Duodenal mucosa (tissue), 2 donors: ENCODE data around the gene CEACAM21.

ENCODE experiments used
- H3K27ac ChIP-seq: one replicate; pipeline ENCODE4 v1.7.0; 2013; ENCODE audit warnings: low read depth, low read length
- H3K27me3 ChIP-seq, 2 donors: one replicate each; pipeline ENCODE4 v1.7.0; 2013; ENCODE audit warnings: low read length in 2 of 2, control low read depth in 1 of 2; ENCODE audit not compliant: insufficient read depth in 2 of 2, control insufficient read depth in 1 of 2
- H3K36me3 ChIP-seq, 2 donors: one replicate each; pipeline ENCODE4 v1.7.0; 2013; ENCODE audit warnings: low read length in 2 of 2, control low read depth in 1 of 2; ENCODE audit not compliant: insufficient read depth in 2 of 2, control insufficient read depth in 1 of 2
- H3K4me1 ChIP-seq, 2 donors: one replicate each; pipeline ENCODE4 v1.7.0; 2013; ENCODE audit warnings: low read length in 2 of 2, control low read depth in 1 of 2; ENCODE audit not compliant: insufficient read depth in 2 of 2, control insufficient read depth in 1 of 2
- H3K4me3 ChIP-seq, 2 donors: one replicate each; pipeline ENCODE4 v1.7.0; 2013; ENCODE audit warnings: low read length in 2 of 2, low read depth in 1 of 2
- H3K9ac ChIP-seq, 2 donors: one replicate each; pipeline ENCODE4 v1.7.0; 2013; ENCODE audit warnings: low read length in 2 of 2, low read depth in 1 of 2
- H3K9me3 ChIP-seq, 2 donors: one replicate each; pipeline ENCODE4 v1.7.0; 2013; ENCODE audit warnings: low read length in 2 of 2, control low read depth in 1 of 2; ENCODE audit not compliant: control insufficient read depth in 1 of 2

Gene CEACAM21

DNA sequence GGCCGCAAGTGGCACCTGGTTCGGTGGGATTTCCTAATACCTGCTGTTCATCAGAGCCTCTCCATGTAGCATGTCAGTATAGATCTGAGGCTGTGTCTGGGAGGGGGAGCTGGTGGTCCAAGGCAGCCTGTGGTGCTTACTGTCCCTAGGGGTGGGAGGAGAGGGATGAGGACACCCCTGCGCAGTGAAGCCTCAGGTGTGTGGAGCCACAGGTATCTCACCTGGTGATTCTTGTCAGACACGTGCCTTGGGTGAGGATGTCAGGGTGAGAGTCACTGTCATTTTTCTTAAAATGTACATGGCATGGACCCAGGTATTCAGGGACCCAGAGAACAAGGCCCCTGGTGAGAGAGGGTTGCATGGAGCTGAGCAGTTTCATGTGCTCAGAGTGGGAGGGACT is 39.2 kb downstream of the CEACAM21 start:
- Histone ChIP-seq H3K4me1 (no peaks in the 10 kb centered on the region), H3K27ac (no peak overlapping the region), H3K36me3 (no peaks in the 10 kb centered on the region), H3K9me3 (no peaks in the 10 kb centered on the region), H3K27me3 (peaks cover 0 to 5% of the 10 kb centered on the region in 2 donors), H3K9ac (no peak overlapping the region), H3K4me3 (no peak overlapping the region)

DNA sequence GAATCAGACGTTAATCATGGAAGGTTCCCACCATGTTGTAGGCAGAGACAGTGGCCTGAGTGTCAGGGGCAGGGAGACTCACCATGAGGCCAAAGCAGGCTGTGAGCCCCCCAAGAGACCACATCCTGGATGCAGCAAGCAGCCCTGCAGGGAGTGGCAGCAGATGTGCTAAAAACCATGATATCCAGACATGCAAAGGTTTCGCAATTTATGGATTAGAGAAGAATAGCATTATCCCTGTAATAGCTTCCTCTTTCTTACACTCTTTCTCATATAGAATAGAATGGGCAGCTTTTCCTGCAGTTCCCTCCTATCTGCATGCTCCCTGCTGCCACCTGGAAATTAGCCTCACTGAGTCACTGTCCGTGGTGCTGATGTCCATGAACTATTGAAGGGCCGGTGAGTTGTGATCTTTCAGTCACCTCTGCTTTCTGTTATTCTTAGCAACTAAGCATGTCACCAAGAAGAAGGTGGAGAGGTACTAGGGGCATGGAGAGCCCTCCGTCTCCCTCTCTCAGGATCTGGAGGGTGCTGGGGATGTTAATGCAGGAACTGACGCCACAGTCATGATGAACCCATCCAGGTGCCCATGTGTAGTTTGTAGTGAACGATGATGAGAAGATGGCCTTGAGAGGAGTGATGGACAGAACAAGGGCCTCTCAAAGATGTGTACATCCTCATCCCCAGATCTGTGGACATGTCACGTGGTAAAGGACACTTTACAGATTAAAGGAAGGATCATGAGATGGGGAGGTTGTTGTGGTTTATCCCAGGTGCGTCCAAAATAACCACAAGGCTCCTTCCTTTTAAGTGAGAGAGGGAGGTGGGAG is 41.0 kb downstream of the CEACAM21 start:
- Histone ChIP-seq H3K27me3 (peaks cover 0 to 3% of the 10 kb centered on the region in 2 donors), H3K27ac (no peak overlapping the region), H3K36me3 (no peaks in the 10 kb centered on the region), H3K9ac (no peak overlapping the region), H3K4me3 (no peak overlapping the region), H3K4me1 (no peaks in the 10 kb centered on the region), H3K9me3 (no peaks in the 10 kb centered on the region)

DNA sequence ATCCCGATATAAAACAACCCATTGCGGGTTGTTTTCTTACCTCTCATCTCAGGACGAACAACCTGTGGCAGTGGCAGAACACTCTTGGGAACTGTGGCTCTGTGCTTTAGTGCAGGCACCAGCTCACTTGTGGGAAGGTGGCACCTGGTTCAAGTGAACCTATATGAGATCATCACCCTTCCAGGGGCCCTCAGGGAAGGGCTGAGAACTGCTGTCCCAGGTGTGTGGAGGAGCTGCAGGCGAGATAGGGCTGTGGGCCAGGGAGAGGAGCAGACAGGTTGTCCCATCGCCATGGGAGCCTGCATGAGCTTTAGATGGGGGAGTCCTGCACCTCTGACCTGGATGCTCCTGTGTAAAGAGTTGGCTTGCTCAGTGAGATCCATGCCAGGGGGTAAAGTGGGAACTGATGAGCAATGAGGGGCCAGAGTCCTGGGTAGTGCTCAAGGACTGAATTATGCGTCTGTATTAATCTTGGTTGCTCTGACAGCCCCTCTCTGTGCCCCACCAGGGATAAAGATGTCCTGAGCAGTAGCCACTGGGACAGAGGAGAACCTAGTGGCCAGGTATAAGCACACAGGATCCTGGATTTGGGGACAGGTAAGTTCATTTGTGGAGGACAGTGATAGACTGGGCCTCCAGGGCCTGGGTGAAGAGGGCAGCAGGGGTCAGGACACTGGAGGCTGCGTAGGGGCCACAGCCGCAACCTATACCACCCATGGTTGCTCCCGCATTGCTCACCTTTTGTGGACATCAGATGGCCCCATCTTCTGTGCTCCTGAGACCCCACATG is 42.2 kb downstream of the CEACAM21 start:
- no peak overlapping the region for H3K9ac ChIP-seq
- H3K27me3 ChIP-seq, result peaks cover 0 to 3% of the 10 kb centered on the region in 2 donors
- H3K4me3 ChIP-seq, result no peak overlapping the region
- no peak overlapping the region for H3K27ac ChIP-seq
- H3K36me3 ChIP-seq, result no peaks in the 10 kb centered on the region
- no peaks in the 10 kb centered on the region for H3K4me1 ChIP-seq
- H3K9me3 ChIP-seq, result no peaks in the 10 kb centered on the region

DNA sequence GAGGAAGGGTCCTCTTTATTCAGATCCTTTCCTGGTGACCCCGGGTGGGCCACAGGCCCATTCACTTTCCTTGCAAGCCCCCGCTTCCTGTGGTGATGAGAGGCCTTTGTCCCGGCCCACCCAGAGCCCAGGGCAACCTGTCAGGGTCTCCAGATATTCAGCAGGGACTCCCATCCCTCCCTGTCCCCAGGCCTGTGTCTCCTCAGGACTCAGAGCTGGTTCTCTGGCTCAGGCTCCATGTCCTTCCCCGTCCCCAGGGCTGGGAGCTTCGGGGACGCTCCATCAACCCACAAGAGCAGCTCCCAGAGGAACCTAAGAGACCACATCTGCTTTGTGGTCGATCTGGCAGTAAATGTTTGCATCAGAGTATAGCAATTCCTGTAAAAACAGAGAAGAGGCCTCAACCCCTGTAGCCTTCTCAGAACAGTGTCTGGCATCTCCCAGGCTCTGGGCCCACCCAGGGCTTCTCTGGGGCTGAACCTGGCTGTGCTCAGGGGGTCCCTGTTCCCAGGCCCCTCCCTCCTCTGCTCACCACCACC is 43.1 kb downstream of the CEACAM21 start:
- Histone ChIP-seq H3K27ac (no peak overlapping the region), H3K4me1 (no peaks in the 10 kb centered on the region), H3K36me3 (no peaks in the 10 kb centered on the region), H3K9ac (no peak overlapping the region), H3K4me3 (no peak overlapping the region), H3K27me3 (peaks cover 0 to 3% of the 10 kb centered on the region in 2 donors), H3K9me3 (no peaks in the 10 kb centered on the region)

DNA sequence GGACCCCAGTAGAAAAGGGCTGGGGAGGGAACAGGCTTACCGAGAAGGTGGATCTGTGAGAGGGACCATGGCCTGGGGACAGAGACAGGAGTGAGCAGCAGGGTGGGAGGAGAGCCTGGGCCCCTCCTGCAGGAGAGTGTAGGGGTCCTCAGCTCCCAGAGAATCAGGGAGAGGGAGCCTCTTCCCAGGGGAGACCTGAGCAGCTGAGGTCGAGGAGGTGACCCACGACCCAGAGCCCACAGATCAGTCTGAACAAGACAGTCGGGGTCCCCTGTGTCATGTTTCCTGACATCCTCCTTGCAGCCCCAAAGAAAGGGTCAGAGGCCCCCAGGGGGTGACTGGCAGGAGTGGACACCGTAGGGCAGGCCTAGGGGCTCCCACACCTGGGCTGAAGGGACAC is 44.2 kb downstream of the CEACAM21 start:
- no peaks in the 10 kb centered on the region for H3K4me1 ChIP-seq
- H3K36me3 ChIP-seq, result no peaks in the 10 kb centered on the region
- H3K27me3 ChIP-seq, result peaks cover 0 to 3% of the 10 kb centered on the region in 2 donors
- no peak overlapping the region for H3K9ac ChIP-seq
- no peak overlapping the region for H3K4me3 ChIP-seq
- H3K27ac ChIP-seq, result no peak overlapping the region
- no peaks in the 10 kb centered on the region for H3K9me3 ChIP-seq

DNA sequence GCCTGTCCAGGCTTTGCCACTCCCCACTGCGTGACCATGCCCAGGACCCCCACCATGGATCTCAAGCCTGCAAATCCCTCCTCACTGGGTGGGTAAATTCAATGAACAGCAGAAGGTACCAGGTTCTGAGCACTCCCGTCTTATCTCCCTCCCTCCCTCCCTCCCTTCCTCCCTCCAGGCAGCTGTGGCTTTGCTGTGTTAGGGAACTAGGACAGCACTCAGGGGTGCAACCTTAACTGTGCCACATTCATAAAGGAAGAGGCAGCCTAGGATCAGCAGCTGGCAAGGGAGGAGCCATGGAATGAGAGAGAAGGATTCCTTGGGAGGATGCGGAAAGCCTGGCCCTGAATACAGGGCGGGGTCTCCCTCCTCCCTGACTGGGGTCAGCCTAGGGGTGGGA is 45.3 kb downstream of the CEACAM21 start:
- Histone ChIP-seq H3K9me3 (no peaks in the 10 kb centered on the region), H3K27me3 (peaks cover 0 to 6% of the 10 kb centered on the region in 2 donors), H3K4me3 (no peak overlapping the region), H3K4me1 (no peaks in the 10 kb centered on the region), H3K36me3 (no peaks in the 10 kb centered on the region), H3K9ac (no peak overlapping the region), H3K27ac (no peak overlapping the region)

DNA sequence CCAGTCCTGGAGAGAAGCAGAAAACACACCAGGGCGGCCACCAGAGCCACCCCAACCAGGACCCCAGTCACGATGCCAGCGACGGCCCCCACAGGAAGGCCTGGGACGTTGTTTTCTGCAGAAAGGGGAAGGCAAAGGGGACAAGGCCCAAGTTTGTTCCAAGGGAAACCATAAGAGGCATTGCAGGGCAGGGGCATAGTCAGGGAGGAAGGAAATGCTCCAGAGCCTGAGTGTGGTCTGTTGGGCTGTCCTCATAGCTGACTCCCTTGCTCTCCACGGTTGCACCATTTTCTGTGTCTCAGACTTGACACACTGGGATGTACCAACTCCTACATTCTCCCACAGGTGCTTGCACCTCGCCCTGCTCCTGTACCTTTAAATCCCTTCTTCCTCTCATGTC is 45.7 kb downstream of the CEACAM21 start:
- H3K36me3 ChIP-seq, result no peaks in the 10 kb centered on the region
- H3K9me3 ChIP-seq, result no peaks in the 10 kb centered on the region
- no peaks in the 10 kb centered on the region for H3K4me1 ChIP-seq
- no peak overlapping the region for H3K27ac ChIP-seq
- H3K9ac ChIP-seq, result no peak overlapping the region
- no peak overlapping the region for H3K4me3 ChIP-seq
- peaks cover 0 to 6% of the 10 kb centered on the region in 2 donors for H3K27me3 ChIP-seq

DNA sequence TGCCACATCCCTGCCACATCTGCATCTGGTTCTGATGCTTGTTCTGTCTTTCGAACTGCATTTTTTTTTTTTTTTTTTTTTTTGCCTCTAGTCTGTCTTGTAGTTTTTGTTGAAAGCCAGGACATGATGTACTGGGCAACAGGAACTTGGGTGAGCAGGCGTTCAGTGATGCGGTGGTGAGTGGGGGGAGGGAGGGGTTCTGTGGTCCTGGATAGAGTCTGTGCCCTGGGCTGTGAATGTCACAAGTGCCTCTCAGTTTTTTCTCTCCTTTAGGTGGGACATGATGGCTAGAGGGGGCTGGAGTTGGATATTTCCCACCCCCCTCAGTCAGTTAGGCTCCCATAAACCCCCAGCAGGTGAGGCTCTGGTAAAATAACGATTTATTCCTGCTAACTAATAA is 47.4 kb downstream of the CEACAM21 start:
- Histone ChIP-seq H3K4me3 (no peak overlapping the region), H3K9ac (no peak overlapping the region), H3K4me1 (no peaks in the 10 kb centered on the region), H3K9me3 (no peaks in the 10 kb centered on the region), H3K36me3 (no peaks in the 10 kb centered on the region), H3K27me3 (peaks cover 10 to 15% of the 10 kb centered on the region in 2 donors), H3K27ac (no peak overlapping the region)

DNA sequence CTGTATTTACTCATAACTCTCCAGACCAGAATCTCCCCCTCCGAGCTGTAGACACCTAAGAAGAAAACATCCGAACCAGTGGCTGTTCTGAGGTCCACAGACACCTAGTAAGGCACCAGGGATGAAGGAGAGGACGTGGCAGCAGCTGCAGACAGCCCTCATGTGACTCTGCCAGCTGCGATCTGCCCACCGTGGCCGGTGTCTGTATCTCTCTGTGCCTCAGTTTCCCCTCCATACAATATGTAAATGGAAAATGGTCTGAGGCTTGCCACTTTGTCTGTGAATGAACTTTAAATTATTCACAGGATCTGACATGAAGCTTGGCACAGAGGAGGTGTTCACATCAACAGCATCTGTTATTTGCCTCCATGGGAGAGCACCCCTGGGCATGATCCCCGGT is 48.5 kb downstream of the CEACAM21 start:
- Histone ChIP-seq H3K9ac (no peak overlapping the region), H3K27me3 (peaks cover 10 to 17% of the 10 kb centered on the region in 2 donors), H3K4me3 (no peak overlapping the region), H3K4me1 (no peaks in the 10 kb centered on the region), H3K9me3 (no peaks in the 10 kb centered on the region), H3K27ac (no peak overlapping the region), H3K36me3 (no peaks in the 10 kb centered on the region)

DNA sequence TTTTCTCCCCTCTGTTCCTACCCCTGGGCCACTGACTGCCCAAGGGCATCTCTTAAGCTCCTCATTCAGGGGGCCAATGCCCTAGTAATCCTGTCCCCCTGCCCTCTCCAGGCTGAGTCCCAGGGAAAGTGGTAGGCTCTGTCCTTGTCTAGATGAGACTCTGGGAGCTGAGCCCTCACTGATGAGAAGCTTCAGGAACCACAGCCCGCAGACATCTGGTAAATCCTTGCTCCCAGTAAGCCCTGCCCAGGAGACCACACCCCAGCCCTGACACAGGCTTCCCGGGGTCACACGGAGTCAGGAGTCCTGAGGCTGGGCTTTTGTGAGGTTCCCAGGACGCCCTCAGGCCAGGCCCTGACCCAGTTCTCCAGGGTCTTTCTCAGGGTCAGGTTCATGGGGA is 49.0 kb downstream of the CEACAM21 start:
- H3K27me3 ChIP-seq, result peaks cover 10 to 17% of the 10 kb centered on the region in 2 donors
- H3K9me3 ChIP-seq, result no peaks in the 10 kb centered on the region
- no peak overlapping the region for H3K4me3 ChIP-seq
- no peak overlapping the region for H3K27ac ChIP-seq
- H3K9ac ChIP-seq, result no peak overlapping the region
- no peaks in the 10 kb centered on the region for H3K4me1 ChIP-seq
- no peaks in the 10 kb centered on the region for H3K36me3 ChIP-seq
